Activated CD8-positive, alpha-beta memory T cell treated with anti-CD3 and anti-CD28 coated beads for 36 hours (primary cell): ENCODE results near the gene PPFIBP1. TPM values are rescaled to one million over a fixed set of nuclear protein-coding genes. Genes with fewer than 3 reads are reported as not detected.
"Not testable (repeated sequence)": the region's sequence is repeated elsewhere in the genome, so short reads cannot be mapped to it uniquely, and the experiment has no call there.

ENCODE experiments used
- CTCF ChIA-PET: fragments of 350-600 bp; sonication (Branson Sonifier 250); formaldehyde crosslinking; loops from one replicate; lab custom pipeline; 2021; ENCODE audit warnings: antibody characterized with exemption; lab: Charles Lee
- POLR2A ChIA-PET: fragments of 350-600 bp; sonication (Branson Sonifier 250); formaldehyde crosslinking; loops from one replicate; lab custom pipeline; 2021; ENCODE audit warnings: antibody characterized with exemption; lab: Charles Lee
- total RNA-seq, 2 experiments: library from RNA; stranded (reverse); gene quantifications; one replicate each; pipeline ENCODE4 v1.2.3, GENCODE V29; 2021

PPFIBP1 gene
- total RNA-seq, 2 experiments from 2014 or later: 10.1 to 10.6 TPM

DNA sequence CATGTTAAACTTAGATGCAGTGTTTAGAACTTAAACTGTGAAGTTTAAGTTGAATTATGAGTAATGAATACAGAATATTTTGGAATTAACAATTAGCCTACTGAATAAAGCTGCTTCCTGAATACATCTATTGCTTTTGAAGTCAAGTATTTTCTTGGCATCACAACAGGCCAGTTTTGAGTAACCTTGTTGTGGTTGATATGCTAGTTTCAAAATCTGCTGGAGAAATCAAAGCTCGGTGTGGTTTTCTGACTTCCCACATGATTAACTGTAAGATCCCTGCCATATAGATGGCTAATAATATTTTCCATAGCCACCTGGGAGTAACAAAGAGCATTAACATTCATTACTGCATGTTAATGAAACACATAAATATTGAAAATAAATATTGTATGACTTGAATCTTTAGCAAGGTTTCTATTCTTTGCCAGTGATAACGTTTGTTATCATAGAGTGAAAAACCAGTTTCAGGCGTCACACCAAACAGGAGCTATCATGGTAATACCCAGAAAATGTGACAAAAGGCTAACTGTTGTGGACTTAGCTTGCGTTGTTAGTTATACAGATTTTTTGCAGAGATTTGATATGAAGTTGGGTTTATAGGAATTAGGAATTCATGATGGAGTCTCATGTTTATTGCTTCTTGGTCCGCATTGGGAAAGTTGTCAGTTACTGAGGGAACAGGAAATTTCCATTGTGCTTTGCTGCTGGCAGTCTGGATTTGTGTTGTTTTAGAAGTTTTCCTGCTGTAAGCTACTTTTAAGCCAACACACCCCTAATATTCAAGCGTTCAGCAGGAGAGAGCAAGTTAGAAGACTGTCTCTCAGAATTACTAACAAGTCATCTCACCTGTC, 32.1 kb downstream of the PPFIBP1 start:
- POLR2A ChIA-PET: no interaction called here
- CTCF ChIA-PET: interaction anchor here (0.7 to 1.0 kb wide), 2 partner anchors 10 to 51 kb away, joined by 3 read pairs; no protein-coding TSS in a partner anchor

GRCh38 chr12:27560126-27560525, 36.1 kb downstream of the PPFIBP1 start:
- CTCF ChIA-PET: interaction anchor here (0.7 to 1.4 kb wide), 2 partner anchors 11 to 138 kb away, joined by 3 to 4 read pairs; no protein-coding TSS in a partner anchor
- POLR2A ChIA-PET: no interaction called here

DNA sequence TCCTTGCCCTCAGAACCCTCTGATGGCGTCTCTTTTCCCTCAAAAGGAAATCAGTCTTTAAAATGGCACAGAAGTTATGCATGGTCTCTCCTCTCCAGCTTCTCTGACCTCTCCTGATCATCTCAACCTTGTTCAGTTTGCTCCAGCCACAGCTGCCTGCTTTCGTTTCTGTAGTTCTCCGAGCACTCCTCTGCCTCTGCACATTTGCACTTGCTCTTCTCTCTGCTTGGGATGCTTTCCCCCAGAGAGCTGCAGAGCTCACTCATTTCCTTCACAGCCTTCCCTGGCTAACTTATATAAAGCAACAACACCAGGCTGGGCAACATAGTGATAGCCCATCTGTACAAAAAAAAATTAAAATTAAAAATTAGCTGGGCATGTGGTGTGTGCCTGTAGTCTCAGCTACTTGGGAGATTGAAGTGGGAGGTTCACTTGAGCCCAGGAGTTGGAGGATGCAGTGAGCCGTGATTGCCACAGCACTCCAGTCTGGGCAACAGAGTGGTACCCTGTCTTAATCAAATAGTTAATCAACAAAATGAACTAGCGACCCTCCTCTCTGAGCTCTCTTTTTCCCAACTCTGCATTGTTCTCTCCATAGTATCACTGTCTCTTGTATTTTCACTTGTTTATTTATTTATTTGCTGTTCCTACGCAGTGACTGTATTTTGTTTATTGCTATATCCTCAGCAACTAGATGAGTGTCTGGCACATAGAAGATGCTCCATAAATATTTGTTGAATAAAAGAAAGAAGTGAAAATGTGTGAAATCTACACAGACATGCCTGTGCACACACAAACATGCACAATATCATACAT, 37.7 kb downstream of the PPFIBP1 start:
- CTCF ChIA-PET: interaction anchor here (0.7 to 1.4 kb wide), 2 partner anchors 15 to 137 kb away, joined by 3 read pairs; no protein-coding TSS in a partner anchor
- POLR2A ChIA-PET: no interaction called here

DNA sequence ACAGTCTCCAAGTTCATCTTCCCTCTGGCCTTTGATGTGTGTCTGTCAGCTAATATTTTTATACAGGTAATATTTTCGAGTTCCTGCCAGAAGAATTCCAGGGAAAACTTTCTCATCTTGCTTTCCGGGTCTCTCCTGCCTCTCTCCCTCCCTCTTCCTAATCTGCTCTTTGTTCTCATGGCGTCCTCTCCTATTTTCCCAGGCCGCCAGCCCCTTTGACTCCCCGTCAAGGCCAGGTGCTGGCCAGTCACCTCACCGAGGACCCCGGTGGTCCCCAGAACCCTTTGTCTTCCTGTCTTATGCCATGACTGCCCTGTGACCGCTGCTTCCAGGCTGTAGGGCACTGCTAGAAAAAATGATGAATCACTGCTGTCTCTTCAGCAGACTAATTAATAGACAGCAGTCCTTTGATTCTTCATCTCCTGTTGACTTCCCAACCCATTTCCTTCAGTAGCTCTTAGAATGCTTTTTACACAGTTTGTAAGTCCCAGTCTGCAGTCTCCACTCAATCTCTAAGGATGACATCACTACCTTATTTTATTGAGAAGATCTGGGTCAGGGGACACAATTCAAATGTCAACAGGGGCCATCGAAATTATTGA, 40.7 kb downstream of the PPFIBP1 start:
- CTCF ChIA-PET: no interaction called here
- POLR2A ChIA-PET: no interaction called here

DNA sequence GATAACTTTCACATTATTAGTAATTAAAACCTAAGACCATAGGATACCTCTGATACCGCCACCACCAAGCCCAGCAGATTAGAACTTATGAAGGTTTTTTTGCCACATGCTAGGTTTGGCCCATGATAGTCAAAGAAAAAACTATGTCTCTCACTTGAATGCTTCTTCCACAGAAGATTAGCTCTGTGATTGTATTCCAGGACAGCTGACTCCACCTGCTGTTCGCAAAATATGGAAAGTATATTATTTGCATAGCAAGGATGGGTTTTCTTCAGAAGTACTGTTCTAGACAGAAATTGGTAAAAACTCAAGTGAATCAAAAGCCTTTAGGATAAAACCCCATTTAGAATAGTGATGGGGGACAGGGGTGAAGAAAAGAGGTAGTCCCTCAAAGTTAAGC, 42.2 kb downstream of the PPFIBP1 start:
- ChIA-PET POLR2A (no interaction called here), CTCF (interaction anchor here (0.6 kb wide), 1 partner anchor 138 kb away, joined by 3 read pairs; no protein-coding TSS in a partner anchor)

GRCh38 chr12:27566626-27567025, 42.6 kb downstream of the PPFIBP1 start:
- CTCF ChIA-PET: no interaction called here
- POLR2A ChIA-PET: no interaction called here

DNA sequence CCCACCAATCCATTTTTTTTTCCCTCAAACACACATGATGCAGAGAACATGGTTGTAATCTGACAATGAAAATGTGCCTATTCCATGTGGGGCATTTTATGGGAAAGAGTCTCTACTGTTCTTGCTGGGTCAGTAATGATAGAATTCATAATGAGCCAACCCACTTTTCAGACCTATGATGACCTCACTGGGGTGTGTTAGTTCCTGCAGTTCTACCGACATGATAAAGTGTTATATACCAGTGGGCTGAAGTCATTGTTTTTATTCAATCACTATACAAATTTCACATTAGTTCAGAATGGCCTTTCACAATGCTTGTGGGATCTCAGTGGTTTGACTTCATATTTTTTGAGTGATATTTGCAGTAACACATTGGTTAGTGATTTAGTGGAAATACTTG, 47.5 kb downstream of the PPFIBP1 start:
- POLR2A ChIA-PET: no interaction called here
- CTCF ChIA-PET: no interaction called here

DNA sequence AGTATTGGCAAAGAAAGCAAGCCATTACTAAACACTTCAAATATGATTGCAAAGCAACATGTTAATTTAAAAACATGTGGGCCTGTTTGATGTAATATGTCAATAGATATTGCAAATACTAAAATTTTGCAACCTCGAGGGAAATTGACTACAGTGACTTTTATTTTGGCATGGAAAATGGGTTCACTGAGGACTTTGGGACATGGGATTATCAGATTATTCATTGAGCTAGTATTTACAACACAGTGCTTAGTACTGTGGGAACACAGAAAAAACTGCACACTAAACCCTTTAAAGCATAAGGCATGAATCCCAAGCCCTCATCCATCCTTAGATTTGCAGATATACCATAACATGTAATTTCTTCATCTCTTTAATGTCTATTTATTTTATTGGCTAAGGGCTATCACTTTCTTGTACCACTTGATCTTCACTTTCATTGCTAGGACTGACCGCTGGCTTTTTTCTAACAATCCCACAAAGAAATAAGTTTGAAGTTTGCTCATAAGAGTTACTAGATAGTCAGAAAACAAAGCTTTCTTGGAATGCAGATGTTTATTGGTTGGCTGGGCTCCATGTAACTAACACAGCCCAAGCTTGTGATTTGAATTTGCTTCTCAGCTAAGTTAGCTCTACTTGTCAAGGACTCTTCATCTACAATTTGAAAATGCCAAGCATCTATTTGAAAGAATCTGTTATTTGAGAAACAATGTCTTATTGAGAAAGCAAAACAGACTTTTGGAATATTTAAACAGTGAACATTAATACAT, 48.7 kb downstream of the PPFIBP1 start:
- CTCF ChIA-PET: no interaction called here
- POLR2A ChIA-PET: no interaction called here

DNA sequence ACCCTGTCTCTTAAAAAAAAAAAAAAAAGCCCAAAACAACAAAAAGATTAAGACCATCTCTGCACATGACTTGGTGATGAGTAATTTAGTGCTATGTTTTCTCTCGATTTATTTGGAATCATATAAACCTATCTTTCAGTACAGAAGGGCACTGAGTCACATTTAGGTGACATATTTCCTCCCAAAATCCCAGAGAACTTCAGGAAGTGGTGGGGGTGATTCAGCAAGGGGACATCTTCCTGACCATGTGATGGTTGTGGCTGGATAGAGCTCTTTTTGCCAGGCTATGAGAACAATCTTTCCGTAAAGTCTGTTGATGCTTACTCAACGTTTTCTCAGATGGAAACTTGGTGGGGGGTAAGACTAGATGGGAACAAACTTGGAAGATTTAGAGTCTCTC, 50.0 kb downstream of the PPFIBP1 start:
- ChIA-PET POLR2A (no interaction called here), CTCF (no interaction called here)

DNA sequence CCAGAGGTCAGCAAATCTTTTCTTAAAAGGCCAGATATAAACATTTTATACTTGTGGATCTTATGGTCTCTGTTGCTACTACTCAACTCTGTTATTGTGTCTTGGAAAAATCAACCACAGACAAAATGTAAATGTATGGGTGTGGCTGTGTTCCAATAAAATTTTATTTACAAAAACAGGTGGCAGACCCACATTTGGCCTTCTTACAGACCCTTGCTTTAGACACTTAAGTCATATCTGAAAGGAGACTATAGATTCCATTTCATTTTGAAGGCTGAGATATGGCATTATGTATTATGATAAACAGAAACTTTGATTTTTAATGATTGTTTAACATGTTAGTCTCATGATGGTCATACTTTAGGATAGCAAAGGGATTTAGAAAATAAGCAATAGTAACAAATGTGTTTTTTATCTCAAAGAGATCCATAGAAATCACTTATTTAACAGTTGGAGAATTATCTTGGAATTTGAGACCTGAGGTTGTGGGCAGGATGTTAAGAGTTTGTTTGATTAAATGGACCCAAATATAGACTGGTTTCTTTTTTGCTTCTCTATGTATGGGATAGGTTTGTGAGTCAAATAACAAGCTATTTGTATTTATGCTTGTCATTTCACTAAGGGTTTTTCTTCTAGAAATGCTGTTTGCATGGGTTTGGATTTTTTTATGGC, 51.2 kb downstream of the PPFIBP1 start:
- POLR2A ChIA-PET: no interaction called here
- CTCF ChIA-PET: no interaction called here

- POLR2A ChIA-PET: no interaction called here
Observed at GRCh38 chr12:27575762-27576118, 51.7 kb downstream of the PPFIBP1 start.

GRCh38 chr12:27576667-27577347, 52.8 kb downstream of the PPFIBP1 start:
- CTCF ChIA-PET: interaction anchor here (0.8 kb wide), 1 partner anchor 15 kb away, joined by 3 read pairs; no protein-coding TSS in a partner anchor
- POLR2A ChIA-PET: no interaction called here

More at GRCh38 chr12:27575762-27576118, 51.7 kb downstream of the PPFIBP1 start:
- CTCF ChIA-PET: no interaction called here

DNA sequence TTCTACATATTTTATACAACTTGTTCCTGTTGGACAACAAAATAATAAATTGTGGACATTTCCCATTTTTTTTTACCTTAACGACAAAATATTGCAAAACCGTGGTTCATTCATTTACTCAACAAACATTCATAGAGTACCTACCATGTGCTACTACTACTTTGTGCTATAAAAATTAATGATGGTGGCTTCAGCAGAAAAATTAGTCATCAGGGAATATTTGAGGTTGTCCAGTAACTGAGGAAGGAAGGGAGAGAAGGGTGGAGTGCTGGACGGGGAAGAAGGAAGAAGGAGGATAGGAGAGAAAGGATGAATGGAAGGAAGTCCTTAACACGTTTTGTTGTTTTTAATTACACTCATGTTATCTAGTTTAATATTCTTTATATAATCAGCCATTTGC, 53.7 kb downstream of the PPFIBP1 start:
- CTCF ChIA-PET: no interaction called here

GRCh38 chr12:27578689-27579372, 54.8 kb downstream of the PPFIBP1 start:
- ChIA-PET CTCF (no interaction called here), POLR2A (no interaction called here)

More for the DNA sequence above, 53.7 kb downstream of the PPFIBP1 start:
- POLR2A ChIA-PET: no interaction called here

- ChIA-PET CTCF (no interaction called here), POLR2A (interaction anchor here (0.5 kb wide), 1 partner anchor 558 kb away, joined by 4 read pairs; no protein-coding TSS in a partner anchor)
Observed at GRCh38 chr12:27580561-27581330, 56.7 kb downstream of the PPFIBP1 start.

DNA sequence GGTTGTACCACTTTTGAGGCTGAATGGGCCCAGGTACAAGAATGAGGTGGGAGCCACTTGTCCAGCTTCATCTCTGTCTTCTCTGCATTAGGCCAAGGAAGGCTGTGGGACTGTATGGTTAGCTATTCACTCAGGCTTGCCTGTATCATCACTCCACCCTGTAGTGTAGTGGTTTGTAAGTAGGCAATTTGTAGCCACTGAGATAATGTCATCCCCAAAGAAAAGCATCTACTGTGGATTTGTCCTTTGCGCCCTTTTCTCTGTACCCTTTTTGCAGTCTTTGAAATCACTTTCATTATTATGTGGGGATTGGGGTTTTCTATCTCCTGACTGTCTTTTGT, 57.3 kb downstream of the PPFIBP1 start:
- POLR2A ChIA-PET: interaction anchor here (0.5 kb wide), 1 partner anchor 558 kb away, joined by 4 read pairs; no protein-coding TSS in a partner anchor
- CTCF ChIA-PET: not testable (repeated sequence)

- CTCF ChIA-PET, POLR2A ChIA-PET: not testable (repeated sequence)
Observed at GRCh38 chr12:27581833-27582232, 57.8 kb downstream of the PPFIBP1 start.
